PC-3 (cell line): Measurements from ENCODE around the gene SEC22C. TPM values are rescaled to one million over a fixed set of nuclear protein-coding genes. Genes with fewer than 3 reads are reported as not detected.

ENCODE experiments used
- ATAC-seq: fragments of 200-7000 bp; cut with Tn5 transposase; 2 replicates; pipeline ENCODE4 v1.9.1; 2020; ENCODE audit warnings: mild to moderate bottlenecking, moderate library complexity
- BruUV-seq: library from RNA; stranded (reverse); fragments of 400-500 nt; replicated peaks from 2 replicates; lab custom pipeline; 2021; lab: Mats Ljungman, UMichigan
- CTCF ChIA-PET: fragments of 300-600 bp; sonication (Branson Sonifier 250); formaldehyde crosslinking; loops from one replicate; lab custom pipeline; 2022; ENCODE audit warnings: antibody characterized with exemption; lab: Charles Lee
- POLR2A ChIA-PET: fragments of 300-600 bp; sonication (Branson Sonifier 250); formaldehyde crosslinking; loops from one replicate; lab custom pipeline; 2022; ENCODE audit warnings: antibody characterized with exemption; ENCODE audit not compliant: unreplicated experiment; lab: Charles Lee
- DNase-seq: peaks from one replicate; pipeline ENCODE4 v3.0.0-alpha.2; 2015
- H2AFZ ChIP-seq: fragments of 300-600 bp; sonication (generic); 2 replicates; pipeline ENCODE4 v1.6.0; 2016; ENCODE audit warnings: antibody characterized with exemption, low read length
- H3F3A ChIP-seq: fragments of 300-600 bp; sonication (generic); one replicate; pipeline ENCODE4 v1.6.0; 2017; ENCODE audit warnings: antibody characterized with exemption, low read length, control low read depth, mild to moderate bottlenecking; ENCODE audit not compliant: unreplicated experiment
- H3K27ac ChIP-seq: fragments of 300-600 bp; sonication (generic); 2 replicates; pipeline ENCODE4 v1.5.1; 2016; ENCODE audit warnings: mild to moderate bottlenecking, low read length
- H3K27me3 ChIP-seq: fragments of 300-600 bp; sonication (generic); 2 replicates; pipeline ENCODE4 v1.6.1; 2016; ENCODE audit warnings: low read length, mixed read lengths
- H3K36me3 ChIP-seq: fragments of 300-600 bp; sonication (generic); 2 replicates; pipeline ENCODE4 v1.6.1; 2016; ENCODE audit warnings: low read depth, mixed run types, low read length, mixed read lengths
- H3K4me1 ChIP-seq: fragments of 300-600 bp; sonication (generic); 2 replicates; pipeline ENCODE4 v1.5.1; 2016; ENCODE audit warnings: low read length; ENCODE audit not compliant: insufficient read depth
- H3K4me2 ChIP-seq: fragments of 300-600 bp; sonication (generic); 2 replicates; pipeline ENCODE4 v1.6.0; 2016; ENCODE audit warnings: low read length
- H3K4me3 ChIP-seq: fragments of 300-600 bp; sonication (generic); 2 replicates; pipeline ENCODE4 v1.5.1; 2016; ENCODE audit warnings: mild to moderate bottlenecking, low read length, mixed read lengths
- H3K79me2 ChIP-seq: fragments of 300-600 bp; sonication (generic); 2 replicates; pipeline ENCODE4 v1.6.1; 2017; ENCODE audit warnings: low read length, mixed read lengths
- H3K9ac ChIP-seq: fragments of 300-600 bp; sonication (generic); 2 replicates; pipeline ENCODE4 v1.6.0; 2016; ENCODE audit warnings: mild to moderate bottlenecking, low read length
- H3K9me2 ChIP-seq: fragments of 300-600 bp; sonication (generic); replicated peaks from 2 replicates; pipeline ENCODE4 v1.6.1; 2016; ENCODE audit warnings: mixed run types, low read length, mixed read lengths
- H3K9me3 ChIP-seq: fragments of 300-600 bp; sonication (generic); 2 replicates; pipeline ENCODE4 v1.6.1; 2016; ENCODE audit warnings: low read length, mixed read lengths
- H4K20me1 ChIP-seq: fragments of 300-600 bp; sonication (generic); 2 replicates; pipeline ENCODE4 v1.6.1; 2016; ENCODE audit warnings: low read length, mixed read lengths
- CTCF ChIP-seq: fragments of 300-600 bp; sonication (generic); conservative IDR thresholded peaks from 2 replicates; pipeline ENCODE4 v1.5.1; 2017; ENCODE audit warnings: antibody characterized with exemption, low read depth, mild to moderate bottlenecking, low read length
- EZH2 ChIP-seq: fragments of 300-600 bp; sonication (generic); IDR thresholded peaks from one replicate; pipeline ENCODE4 v1.6.1; 2017; ENCODE audit warnings: antibody characterized with exemption, mild to moderate bottlenecking, low read length; ENCODE audit not compliant: unreplicated experiment
- EZH2phosphoT487 ChIP-seq: fragments of 300-600 bp; sonication (generic); IDR thresholded peaks from 2 replicates; pipeline ENCODE4 v1.6.1; 2018; ENCODE audit warnings: mild to moderate bottlenecking, antibody characterized with exemption, low read length, borderline replicate concordance
- intact Hi-C: fragments of 100-400 bp; cut with micrococcal nuclease; formaldehyde crosslinking; loops from 2 replicates; pipeline ENCODE4 v1.9.0; 2023
- total RNA-seq: library from RNA; depleted of rRNA; stranded (reverse); fragments of >200 nt; gene quantifications from 2 replicates; pipeline ENCODE4 v1.2.3, GENCODE V29; 2014

The SEC22C gene
- total RNA-seq, 1 experiment from 2014 or later: 63.3 TPM

GRCh38 chr3:42501681-42502428 is 79.9 kb downstream of the SEC22C start:
- no peaks in the 10 kb centered on the region for H3K9me3 ChIP-seq
- peak overlapping the region; percentile 67 for H3K4me3 ChIP-seq
- H2AFZ ChIP-seq: peak overlapping the region; percentile 86
- H3K27ac ChIP-seq: no peak overlapping the region
- H3K9me2 ChIP-seq: no peaks in the 10 kb centered on the region
- 0 out of 2 replicates have a peak overlapping the region, but pooled peaks have one; percentile 1 for H3K9ac ChIP-seq
- BruUV-seq: TSS peak; percentile 80
- H4K20me1 ChIP-seq: no peaks in the 10 kb centered on the region
- ATAC-seq: peak; percentile 58
- H3K27me3 ChIP-seq: no peaks in the 10 kb centered on the region
- no peaks in the 10 kb centered on the region for H3F3A ChIP-seq
- H3K4me1 ChIP-seq: peaks cover 15% of the 10 kb centered on the region
- H3K79me2 ChIP-seq: no peaks in the 10 kb centered on the region
- peak overlapping the region; percentile 87 for H3K4me2 ChIP-seq
- ChIA-PET CTCF (interaction anchor here (0.5 to 1.9 kb wide), 4 partner anchors 25 to 80 kb away, joined by 3 to 12 read pairs (median 4); no protein-coding TSS in a partner anchor), POLR2A (interaction anchor here (0.6 to 1.1 kb wide), 3 partner anchors 12 to 43 kb away, joined by 3 to 5 read pairs (median 4); no protein-coding TSS in a partner anchor)
- peak; percentile 65 for DNase-seq
- TF ChIP-seq CTCF (peak; percentile 77), EZH2phosphoT487 (no peak)
- no peaks in the 10 kb centered on the region for H3K36me3 ChIP-seq
- intact Hi-C loops: loop anchor here (2.0 kb wide), 1 partner anchor 45 kb away; no protein-coding TSS in a partner anchor

DNA sequence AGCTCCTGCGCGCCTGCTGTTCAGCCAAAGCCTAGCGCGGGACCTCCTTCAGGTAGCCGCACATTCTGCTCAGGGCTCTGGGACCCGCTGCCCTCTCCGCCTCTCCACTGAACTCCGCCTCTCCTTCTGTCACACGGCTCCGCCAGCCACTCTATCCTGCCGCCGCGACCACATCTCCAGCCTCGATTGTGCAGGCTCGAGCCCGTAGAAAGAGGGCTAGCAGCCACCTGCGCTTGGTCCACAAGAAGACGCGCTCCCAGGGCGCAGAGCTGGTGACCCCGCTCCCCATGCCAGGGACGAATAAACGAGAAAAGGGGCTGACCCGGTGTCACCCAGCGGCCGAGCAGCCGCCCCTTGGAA is 80.5 kb downstream of the SEC22C start:
- no peak for ATAC-seq
- DNase-seq: no peak
- Histone ChIP-seq H3F3A (no peaks in the 10 kb centered on the region), H3K4me3 (no peak overlapping the region; the same call in 1 of the 2 replicates), H3K79me2 (no peaks in the 10 kb centered on the region), H3K36me3 (no peaks in the 10 kb centered on the region), H4K20me1 (no peaks in the 10 kb centered on the region), H3K9me3 (no peaks in the 10 kb centered on the region), H3K9me2 (no peaks in the 10 kb centered on the region), H3K4me2 (peak overlapping the region; percentile 87), H3K4me1 (peaks cover 14% of the 10 kb centered on the region; the same call in 1 of the 2 replicates), H3K9ac (no peak overlapping the region), H3K27ac (no peak overlapping the region), H2AFZ (peak overlapping the region; percentile 86), H3K27me3 (no peaks in the 10 kb centered on the region)
- TF ChIP-seq EZH2 (no peak), EZH2phosphoT487 (no peak)
- CTCF ChIA-PET: interaction anchor here (0.9 to 1.9 kb wide), 2 partner anchors 39 to 44 kb away, joined by 3 to 12 read pairs; no protein-coding TSS in a partner anchor
- POLR2A ChIA-PET: no interaction called here
- intact Hi-C loops: no loop called here
- no TSS peak for BruUV-seq

- no peak overlapping the region for H3K4me3 ChIP-seq
- intact Hi-C loops: no loop called here
- POLR2A ChIA-PET: no interaction called here
- H2AFZ ChIP-seq: no peak overlapping the region
- no peak for DNase-seq
- H3K27ac ChIP-seq: no peak overlapping the region
- no peaks in the 10 kb centered on the region for H3F3A ChIP-seq
- CTCF ChIA-PET: interaction anchor here (0.9 to 1.9 kb wide), 2 partner anchors 40 to 44 kb away, joined by 3 to 12 read pairs; no protein-coding TSS in a partner anchor
- H3K36me3 ChIP-seq: no peaks in the 10 kb centered on the region
- peaks cover 14% of the 10 kb centered on the region; the same call in 1 of the 2 replicates for H3K4me1 ChIP-seq
- no peaks in the 10 kb centered on the region for H3K9me2 ChIP-seq
- no peak for TF ChIP-seq EZH2phosphoT487
- H3K9me3 ChIP-seq: no peaks in the 10 kb centered on the region
- H3K27me3 ChIP-seq: no peaks in the 10 kb centered on the region
- BruUV-seq: no TSS peak
- no peak overlapping the region for H3K4me2 ChIP-seq
- no peak for ATAC-seq
- no peak overlapping the region for H3K9ac ChIP-seq
- no peaks in the 10 kb centered on the region for H3K79me2 ChIP-seq
- no peaks in the 10 kb centered on the region for H4K20me1 ChIP-seq
Measured at GRCh38 chr3:42500909-42501308, 80.9 kb downstream of the SEC22C start.
